ENCODE results near the gene TMEM178B.
A peak's percentile ranks its signal among the peaks of the same experiment; 100 is the strongest.

DNA sequence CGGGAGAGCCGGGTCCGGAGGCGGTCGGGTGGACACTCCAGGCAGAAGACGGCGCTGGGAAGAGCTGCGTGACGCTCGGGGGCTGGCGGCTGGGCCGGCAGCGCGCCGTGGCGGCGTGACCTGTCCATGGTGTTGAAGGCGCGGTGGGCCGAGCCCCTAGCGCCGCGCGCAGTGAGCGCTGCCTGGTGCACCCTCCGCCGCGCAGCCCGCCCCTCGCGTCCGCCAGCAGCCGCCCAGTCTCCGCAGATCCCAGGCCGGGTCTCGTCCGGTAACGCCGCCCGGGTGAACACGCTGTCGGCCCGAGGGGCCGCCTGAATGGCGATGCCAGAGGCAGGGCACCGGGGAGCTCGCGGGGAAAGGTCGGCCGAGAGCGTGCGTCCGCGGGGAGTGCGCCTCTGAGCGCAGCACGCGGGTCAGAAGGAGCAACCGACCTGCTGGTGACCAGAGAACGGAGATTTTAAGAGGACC is 657 bp upstream of the TMEM178B start:
- TF ChIP-seq, protein P1, sequence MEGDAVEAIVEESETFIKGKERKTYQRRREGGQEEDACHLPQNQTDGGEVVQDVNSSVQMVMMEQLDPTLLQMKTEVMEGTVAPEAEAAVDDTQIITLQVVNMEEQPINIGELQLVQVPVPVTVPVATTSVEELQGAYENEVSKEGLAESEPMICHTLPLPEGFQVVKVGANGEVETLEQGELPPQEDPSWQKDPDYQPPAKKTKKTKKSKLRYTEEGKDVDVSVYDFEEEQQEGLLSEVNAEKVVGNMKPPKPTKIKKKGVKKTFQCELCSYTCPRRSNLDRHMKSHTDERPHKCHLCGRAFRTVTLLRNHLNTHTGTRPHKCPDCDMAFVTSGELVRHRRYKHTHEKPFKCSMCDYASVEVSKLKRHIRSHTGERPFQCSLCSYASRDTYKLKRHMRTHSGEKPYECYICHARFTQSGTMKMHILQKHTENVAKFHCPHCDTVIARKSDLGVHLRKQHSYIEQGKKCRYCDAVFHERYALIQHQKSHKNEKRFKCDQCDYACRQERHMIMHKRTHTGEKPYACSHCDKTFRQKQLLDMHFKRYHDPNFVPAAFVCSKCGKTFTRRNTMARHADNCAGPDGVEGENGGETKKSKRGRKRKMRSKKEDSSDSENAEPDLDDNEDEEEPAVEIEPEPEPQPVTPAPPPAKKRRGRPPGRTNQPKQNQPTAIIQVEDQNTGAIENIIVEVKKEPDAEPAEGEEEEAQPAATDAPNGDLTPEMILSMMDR (IDR thresholded peaks at IDR 0.05) = no peak
- peak in 1 of 2 donors; percentile 10 for TF ChIP-seq POLR2A (IDR thresholded peaks at IDR 0.05)
